Measurements from ENCODE around the gene ATP9B.
"Not testable (repeated sequence)": the region's sequence is repeated elsewhere in the genome, so short reads cannot be mapped to it uniquely, and the experiment has no call there.

ATP9B gene

GRCh38 chr18:79058007-79058406 lies 11.2 kb upstream of the ATP9B start:
- no peak for TF ChIP-seq JUND (IDR thresholded peaks at IDR 0.05; ENCODE audit: low read depth)
- no peak for DNase-seq (ENCODE audit: low read depth in 1 of 2, low spot score in 1 of 2)
- in situ Hi-C loops (cut with HindIII; ENCODE audit: low pct_unique_long_range_greater_than_20kb, low sequenced_read_pairs) = no loop called here

- in situ Hi-C loops (cut with HindIII; ENCODE audit: low pct_unique_long_range_greater_than_20kb, low sequenced_read_pairs) = no loop called here
- TF ChIP-seq JUND (IDR thresholded peaks at IDR 0.05; ENCODE audit: low read depth) = peak; percentile 63; the same call in 1 of the 2 replicates
- DNase-seq (ENCODE audit: low read depth in 1 of 2, low spot score in 1 of 2) = peak; percentile 35 to 96
Measured at GRCh38 chr18:79062806-79063205, 6.4 kb upstream of the ATP9B start.

GRCh38 chr18:79064228-79064627 lies 5.0 kb upstream of the ATP9B start:
- in situ Hi-C loops (cut with HindIII; ENCODE audit: low pct_unique_long_range_greater_than_20kb, low sequenced_read_pairs) = no loop called here
- DNase-seq (ENCODE audit: low read depth in 1 of 2, low spot score in 1 of 2) = no peak
- no peak for TF ChIP-seq JUND (IDR thresholded peaks at IDR 0.05; ENCODE audit: low read depth)

- in situ Hi-C loops (cut with HindIII; ENCODE audit: low pct_unique_long_range_greater_than_20kb, low sequenced_read_pairs) = no loop called here
- no peak for TF ChIP-seq JUND (IDR thresholded peaks at IDR 0.05; ENCODE audit: low read depth)
- no peak for DNase-seq (ENCODE audit: low read depth in 1 of 2, low spot score in 1 of 2)
Measured at GRCh38 chr18:79065802-79066201, 3.4 kb upstream of the ATP9B start.

GRCh38 chr18:79067611-79068010 lies 1.6 kb upstream of the ATP9B start:
- no peak for TF ChIP-seq JUND (IDR thresholded peaks at IDR 0.05; ENCODE audit: low read depth)
- in situ Hi-C loops (cut with HindIII; ENCODE audit: low pct_unique_long_range_greater_than_20kb, low sequenced_read_pairs) = no loop called here
- no peak for DNase-seq (ENCODE audit: low read depth in 1 of 2, low spot score in 1 of 2)

GRCh38 chr18:79068341-79068936 lies 755 bp upstream of the ATP9B start:
- in situ Hi-C loops (cut with HindIII; ENCODE audit: low pct_unique_long_range_greater_than_20kb, low sequenced_read_pairs) = no loop called here
- DNase-seq (ENCODE audit: low read depth in 1 of 2, low spot score in 1 of 2) = no peak
- TF ChIP-seq JUND (IDR thresholded peaks at IDR 0.05; ENCODE audit: low read depth) = no peak

GRCh38 chr18:79069717-79070151 lies 540 bp downstream of the ATP9B start:
- TF ChIP-seq JUND (IDR thresholded peaks at IDR 0.05; ENCODE audit: low read depth) = no peak
- peak; percentile 15 to 36 for DNase-seq (ENCODE audit: low read depth in 1 of 2, low spot score in 1 of 2)
- in situ Hi-C loops (cut with HindIII; ENCODE audit: low pct_unique_long_range_greater_than_20kb, low sequenced_read_pairs) = no loop called here

GRCh38 chr18:79070486-79070885 lies 1.3 kb downstream of the ATP9B start:
- no peak for DNase-seq (ENCODE audit: low read depth in 1 of 2, low spot score in 1 of 2)
- in situ Hi-C loops (cut with HindIII; ENCODE audit: low pct_unique_long_range_greater_than_20kb, low sequenced_read_pairs) = no loop called here
- TF ChIP-seq JUND (IDR thresholded peaks at IDR 0.05; ENCODE audit: low read depth) = no peak

- in situ Hi-C loops (cut with HindIII; ENCODE audit: low pct_unique_long_range_greater_than_20kb, low sequenced_read_pairs) = no loop called here
- no peak for DNase-seq (ENCODE audit: low read depth in 1 of 2, low spot score in 1 of 2)
Measured at GRCh38 chr18:79071037-79071436, 1.8 kb downstream of the ATP9B start.

GRCh38 chr18:79071503-79072210 lies 2.5 kb downstream of the ATP9B start:
- no peak for DNase-seq (ENCODE audit: low read depth in 1 of 2, low spot score in 1 of 2)
- in situ Hi-C loops (cut with HindIII; ENCODE audit: low pct_unique_long_range_greater_than_20kb, low sequenced_read_pairs) = no loop called here
- TF ChIP-seq JUND (IDR thresholded peaks at IDR 0.05; ENCODE audit: low read depth) = no peak

More at GRCh38 chr18:79071037-79071436, 1.8 kb downstream of the ATP9B start:
- TF ChIP-seq JUND (IDR thresholded peaks at IDR 0.05; ENCODE audit: low read depth) = no peak

- DNase-seq (ENCODE audit: low read depth in 1 of 2, low spot score in 1 of 2); in situ Hi-C loops (cut with HindIII; ENCODE audit: low pct_unique_long_range_greater_than_20kb, low sequenced_read_pairs): not testable (repeated sequence)
Measured at GRCh38 chr18:79072655-79073054, 3.5 kb downstream of the ATP9B start.

GRCh38 chr18:79077181-79077580 lies 8.0 kb downstream of the ATP9B start:
- no peak for DNase-seq (ENCODE audit: low read depth in 1 of 2, low spot score in 1 of 2)
- TF ChIP-seq JUND (IDR thresholded peaks at IDR 0.05; ENCODE audit: low read depth) = no peak
- in situ Hi-C loops (cut with HindIII; ENCODE audit: low pct_unique_long_range_greater_than_20kb, low sequenced_read_pairs) = no loop called here

- in situ Hi-C loops (cut with HindIII; ENCODE audit: low pct_unique_long_range_greater_than_20kb, low sequenced_read_pairs); DNase-seq (ENCODE audit: low read depth in 1 of 2, low spot score in 1 of 2): not testable (repeated sequence)
Measured at GRCh38 chr18:79078791-79079190, 9.6 kb downstream of the ATP9B start.

GRCh38 chr18:79092874-79093273 lies 23.7 kb downstream of the ATP9B start:
- DNase-seq (ENCODE audit: low read depth in 1 of 2, low spot score in 1 of 2) = no peak
- in situ Hi-C loops (cut with HindIII; ENCODE audit: low pct_unique_long_range_greater_than_20kb, low sequenced_read_pairs) = no loop called here
- no peak for TF ChIP-seq JUND (IDR thresholded peaks at IDR 0.05; ENCODE audit: low read depth)

Measured in T47D (cell line).